K562 (cell line): ENCODE measurements around the gene NAT9. TPM values are rescaled to one million over a fixed set of nuclear protein-coding genes. Genes with fewer than 3 reads are reported as not detected.

Source experiments
- ATAC-seq: fragments of 200-7000 bp; cut with Tn5 transposase; 3 replicates; pipeline ENCODE4 v1.9.1; 2020; ENCODE audit warnings: moderate library complexity
- BruUV-seq: library from RNA; stranded (reverse); fragments of 400-500 nt; replicated peaks from 2 replicates; lab custom pipeline; 2021; lab: Mats Ljungman, UMichigan
- CTCF ChIA-PET: fragments of 300-600 bp; formaldehyde crosslinking; extraction: SDS; loops from one replicate; lab custom pipeline; 2021; ENCODE audit warnings: low intra/inter-chr PET ratio; lab: Yijun Ruan, JAX
- POLR2A ChIA-PET: fragments of 300-600, 350-650 bp; sonication (Branson Sonifier 250); formaldehyde crosslinking; extraction: SDS; loops from one replicate; lab custom pipeline; 2021; ENCODE audit warnings: antibody characterized with exemption, inconsistent platforms; lab: Yijun Ruan, JAX
- DNase-seq, 4 experiments: peaks; one replicate each; pipeline versions ENCODE4 v3.0.0 to v3.0.0-alpha.2; 2011 to 2018; ENCODE audit warnings: low spot score in 3 of 4, mixed read lengths in 3 of 4; ENCODE audit errors: extremely low read depth in 1 of 4
- FAIRE-seq: peaks from 2 replicates; lab custom pipeline; 2011; peaks lifted over from hg19 to GRCh38; lab: Jason Lieb, UNC
- H2AFZ ChIP-seq: 2 replicates; pipeline ENCODE4 v1.6.0; 2011; ENCODE audit warnings: low read depth, low read length, control low read depth, inconsistent platforms
- H3K27ac ChIP-seq: fragments of 200-600 bp; 3 replicates; pipeline ENCODE4 v1.8.0; 2011; ENCODE audit warnings: low read depth, mild to moderate bottlenecking, control low read depth, inconsistent platforms, low read length, moderate library complexity, mixed read lengths; ENCODE audit errors: extremely low read depth
- H3K27me3 ChIP-seq, 2 experiments: fragments of 300-600 bp in 1 of 2; 2 replicates in 1 of 2; 3 replicates in 1 of 2; pipeline versions ENCODE4 v1.6.0 to v1.8.0; 2011; ENCODE audit warnings: inconsistent platforms in 2 of 2, low read length in 2 of 2, mild to moderate bottlenecking in 1 of 2, mixed read lengths in 1 of 2, moderate library complexity in 1 of 2; ENCODE audit not compliant: control insufficient read depth in 2 of 2, insufficient read depth in 2 of 2
- H3K36me3 ChIP-seq: fragments of 300-600 bp; 3 replicates; pipeline ENCODE4 v1.8.0; 2011; ENCODE audit warnings: mild to moderate bottlenecking, low read length, inconsistent platforms; ENCODE audit not compliant: control insufficient read depth, insufficient read depth
- H3K4me1 ChIP-seq, 2 experiments: fragments of 200-600 bp in 1 of 2; replicated peaks in 1 of 2; 2 replicates in 1 of 2; 3 replicates in 1 of 2; pipeline versions ENCODE4 v1.5.1 to v1.8.0; 2011; ENCODE audit warnings: inconsistent platforms in 2 of 2, low read length in 2 of 2, mild to moderate bottlenecking in 1 of 2, mixed read lengths in 1 of 2, moderate library complexity in 1 of 2; ENCODE audit not compliant: control insufficient read depth in 2 of 2, insufficient read depth in 2 of 2
- H3K4me2 ChIP-seq: 2 replicates; pipeline ENCODE4 v1.6.1; 2011; ENCODE audit warnings: low read length, control low read depth, inconsistent platforms, mixed read lengths; ENCODE audit not compliant: insufficient read depth
- H3K4me3 ChIP-seq: fragments of 200-600 bp; sonication (generic), shearing (Covaris generic); 2 replicates; pipeline ENCODE4 v1.5.1; 2016; ENCODE audit warnings: control low read depth, inconsistent platforms
- H3K79me2 ChIP-seq: fragments of 200-600 bp; 3 replicates; pipeline ENCODE4 v1.8.0; 2011; ENCODE audit warnings: low read length, inconsistent platforms; ENCODE audit not compliant: control insufficient read depth, insufficient read depth
- H3K9ac ChIP-seq, 2 experiments: 2 replicates each; pipeline versions ENCODE4 v1.6.0 to v1.6.1; 2011; ENCODE audit warnings: low read depth in 2 of 2, low read length in 2 of 2, control low read depth in 1 of 2, inconsistent platforms in 1 of 2, mild to moderate bottlenecking in 1 of 2, mixed read lengths in 1 of 2; ENCODE audit not compliant: insufficient read depth in 1 of 2
- H3K9me1 ChIP-seq: one replicate; pipeline ENCODE4 v1.6.0; 2011; ENCODE audit warnings: inconsistent platforms, mild to moderate bottlenecking, low read length, moderate library complexity; ENCODE audit not compliant: control insufficient read depth, insufficient read depth
- H3K9me3 ChIP-seq: replicated peaks from 2 replicates; pipeline ENCODE4 v1.5.1; 2011; ENCODE audit warnings: low read depth, low read length, inconsistent platforms; ENCODE audit not compliant: control insufficient read depth, insufficient read depth
- H4K20me1 ChIP-seq: replicated peaks from 2 replicates; pipeline ENCODE4 v1.6.1; 2011; ENCODE audit warnings: low read length, inconsistent platforms, mixed read lengths; ENCODE audit not compliant: control insufficient read depth, insufficient read depth
- AFF1 ChIP-seq, 2 experiments: fragments of 450-650 bp; IDR thresholded peaks; 2 replicates each; pipeline ENCODE4 v1.6.1; 2018; ENCODE audit warnings: mild to moderate bottlenecking in 2 of 2, low read depth in 1 of 2; ENCODE audit not compliant: partially characterized antibody in 2 of 2
- CREB1 ChIP-seq, 2 experiments: sonication (generic) in 1 of 2; formaldehyde crosslinking in 1 of 2; IDR thresholded peaks; 2 replicates each; pipeline versions ENCODE4 v1.6.1 to v1.8.0; 2012 to 2022; ENCODE audit warnings: inconsistent platforms in 1 of 2, mild to moderate bottlenecking in 1 of 2, missing genetic modification reagents in 1 of 2, moderate library complexity in 1 of 2
- HDAC1 ChIP-seq, 2 experiments: fragments of 450-650 bp; IDR thresholded peaks; 2 replicates each; pipeline ENCODE4 v1.6.1; 2016 to 2017; ENCODE audit warnings: inconsistent platforms in 1 of 2, mild to moderate bottlenecking in 1 of 2, moderate library complexity in 1 of 2
- WGBS: fragments of 100-300 bp; shearing (Covaris generic); methylation state at CpG from one replicate; pipeline ENCODE4 v1.1.6; 2016; ENCODE audit warnings: low coverage, mixed read lengths; ENCODE audit not compliant: insufficient coverage; ENCODE audit errors: missing lambda C conversion rate; 5-methylcytosine and 5-hydroxymethylcytosine counted together
- in situ Hi-C: fragments of 300-500 bp; cut with MboI; formaldehyde crosslinking; loops from 4 replicates; pipeline ENCODE4 v1.15.0; 2018; ENCODE audit warnings: inconsistent platforms, mixed read lengths
- intact Hi-C: fragments of 100-400 bp; cut with micrococcal nuclease; formaldehyde crosslinking; loops from 2 replicates; pipeline ENCODE4 v1.14.2; 2022
- polyA plus RNA-seq, 8 experiments: library from polyadenylated mRNA; depleted of rRNA in 4 of 8; stranded (reverse) in 5 of 8; unstranded in 3 of 8; fragments of >200 nt; fragmentation: Nextera tagmentation in 2 of 8; fragmentation: Illumina TruSeq in 1 of 8; extraction: Ambion mirVana in 2 of 8; extraction: Trizol in 1 of 8; gene quantifications; 2 replicates each; pipeline versions ENCODE4 v1.2.1 to v1.2.3, GENCODE V29; 2011 to 2014; ENCODE audit warnings: inconsistent platforms in 1 of 8, missing spikeins in 1 of 8
- total RNA-seq, 7 experiments: library from RNA; depleted of rRNA in 6 of 7; stranded (reverse); fragments of >200 nt in 6 of 7; fragmentation: Illumina TruSeq in 2 of 7; extraction: Trizol in 2 of 7; gene quantifications; 2 replicates each; pipeline versions ENCODE4 v1.2.1 to v1.2.3, GENCODE V29; 2011 to 2021; ENCODE audit warnings: low replicate concordance in 1 of 7

NAT9 gene
- total and polyA plus RNA-seq, 9 of the 15 experiments (the other 6 are each of a cell fraction or from before 2014, with no cell fraction given): 4.2 to 63.6 (median 40.8) TPM

DNA sequence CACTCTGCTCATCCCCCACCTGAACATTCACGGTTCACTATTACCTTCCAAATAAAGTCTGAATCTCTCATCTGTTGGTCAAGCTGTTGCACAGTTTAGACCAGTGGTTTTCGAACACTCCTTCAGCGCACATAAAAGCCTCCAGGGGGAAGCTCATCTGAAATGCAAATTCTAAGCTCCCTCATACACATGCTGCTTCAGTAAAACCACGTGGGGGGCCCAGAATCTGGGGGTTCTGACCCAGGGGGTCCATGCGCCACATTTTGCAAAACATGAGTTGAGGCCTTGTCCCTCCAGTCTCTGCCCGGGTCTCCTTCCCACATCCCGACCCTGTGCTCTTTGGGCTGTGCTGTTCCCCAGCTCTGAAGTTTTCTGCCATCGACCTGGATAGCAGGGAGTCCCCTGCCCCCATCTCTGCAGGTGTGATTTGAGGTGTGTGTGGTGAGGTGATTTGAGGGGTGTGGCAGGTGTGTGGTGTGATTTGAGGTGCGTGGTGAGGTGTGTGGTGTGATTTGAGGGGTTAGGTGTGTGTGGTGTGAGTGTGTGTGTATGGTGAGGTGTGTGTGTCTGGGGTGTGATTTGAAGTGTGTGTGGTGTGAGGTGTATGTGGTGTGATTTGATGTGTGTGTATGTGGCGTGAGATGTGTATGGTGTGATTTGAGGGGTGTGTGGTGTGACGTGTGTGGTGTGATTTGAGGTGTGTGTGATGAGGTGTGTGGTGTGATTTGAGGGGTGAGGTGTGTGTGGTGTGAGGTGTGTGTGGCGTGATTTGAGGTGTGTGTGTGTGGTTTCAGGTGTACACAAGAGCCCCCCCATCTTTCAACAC is 43.9 kb downstream of the NAT9 start:
- 0% methylated on average over 12 of the region's 12 CpGs for WGBS
- no peak overlapping the region for H3K4me3 ChIP-seq
- H3K79me2 ChIP-seq: no peaks in the 10 kb centered on the region
- DNase-seq: no peak
- intact Hi-C loops (no loop called here), in situ Hi-C loops (no loop called here)
- no peak overlapping the region for H3K27ac ChIP-seq
- TF ChIP-seq HDAC1 (IDR thresholded peaks at IDR 0.05) (0 out of 4 replicates have a peak, but pooled peaks of 1 of the 2 experiments have one; percentile 19), AFF1 (IDR thresholded peaks at IDR 0.05; ENCODE audit: low read depth in 1 of 2, partially characterized antibody in 2 of 2) (no peak), CREB1 (IDR thresholded peaks at IDR 0.05) (no peak), CREB1 (CRISPR knock-in tag; IDR thresholded peaks at IDR 0.05) (no peak)
- no peak for FAIRE-seq
- ATAC-seq: no peak
- no peaks in the 10 kb centered on the region for H3K9me1 ChIP-seq
- H3K9me3 ChIP-seq: peaks cover 9% of the 10 kb centered on the region; the same call in 1 of the 2 replicates
- no TSS peak for BruUV-seq
- peaks cover 0 to 10% of the 10 kb centered on the region in 2 experiments; a peak in 2 of 5 replicates for H3K4me1 ChIP-seq
- peaks cover 16 to 56% of the 10 kb centered on the region in 2 experiments; a peak in 3 of 5 replicates for H3K27me3 ChIP-seq
- ChIA-PET POLR2A (interaction anchor here (0.6 kb wide), 1 partner anchor 146 kb away, joined by 3 read pairs; no protein-coding TSS in a partner anchor), CTCF (interaction anchor here (0.6 kb wide), 2 partner anchors 39 to 216 kb away, joined by 3 read pairs; no protein-coding TSS in a partner anchor)
- no peaks in the 10 kb centered on the region for H3K36me3 ChIP-seq
- H3K9ac ChIP-seq: no peak overlapping the region
- H3K4me2 ChIP-seq: no peak overlapping the region
- H2AFZ ChIP-seq: no peak overlapping the region
- no peaks in the 10 kb centered on the region; the same call in 1 of the 2 replicates for H4K20me1 ChIP-seq
